A549 treated with AZD2906 at 1 μM for 4 hours (cell line): Measurements from ENCODE around the gene LONP1. TPM values are rescaled to one million over a fixed set of nuclear protein-coding genes. Genes with fewer than 3 reads are reported as not detected.

Source experiments
- total RNA-seq: library from RNA; stranded (reverse); fragments of 200-300 nt; extraction: Qiagen RNA extraction; gene quantifications from 5 replicates; pipeline ENCODE4 v1.2.3, GENCODE V29; 2022

Gene LONP1
- 49.8 to 62.6 TPM (median 59.8 TPM) in 5 replicates for total RNA-seq

GRCh38 chr19:5719961-5720790 lies at the start of gene LONP1, which contains the start of gene CATSPERD:
TSS of gene LONP1 (minus strand) at chr19:5720146. CDS start at chr19:5720132, 14 bp downstream.
TSS of gene CATSPERD (plus strand) at chr19:5720637. CDS start at chr19:5720738, 101 bp downstream.

GRCh38 chr19:5690125-5690954 lies 29.6 kb downstream of the LONP1 start, which contains the start of gene RPL36:
TSS of gene RPL36 (plus strand) at chr19:5690295. CDS start at chr19:5690508, 213 bp downstream.

GRCh38 chr19:5680437-5681368 lies 39.2 kb downstream of the LONP1 start, which contains the start of the genes HSD11B1L and MICOS13:
TSS of gene HSD11B1L (plus strand) at chr19:5681027. CDS start at chr19:5684833, 3,806 bp downstream.
TSS of gene MICOS13 (minus strand) at chr19:5680516. CDS start at chr19:5680486, 30 bp downstream.

Other genes with a start within 250 kb of the LONP1 start
- gene TINCR, start 152.2 kb downstream of the LONP1 start, total RNA-seq, result 2.2 to 3.5 TPM (median 2.6 TPM) in 5 replicates
- gene SAFB2, start 97.4 kb downstream of the LONP1 start, total RNA-seq, result 26.5 to 41.4 TPM (median 36.8 TPM) in 5 replicates
- 49.7 to 56.3 TPM (median 54.3 TPM) in 5 replicates for gene SAFB, start 97.1 kb downstream of the LONP1 start, total RNA-seq
- gene MICOS13, start 39.6 kb downstream of the LONP1 start, total RNA-seq, result 48.1 to 75.8 TPM (median 69.1 TPM) in 5 replicates
- gene HSD11B1L, start 39.1 kb downstream of the LONP1 start, total RNA-seq, result 3.5 to 5.2 TPM (median 4.3 TPM) in 5 replicates
- gene RPL36, start 29.9 kb downstream of the LONP1 start, total RNA-seq, result 732 to 879 TPM (median 766 TPM) in 5 replicates
- gene CATSPERD, start 491 bp upstream of the LONP1 start, total RNA-seq, result not detected in 5 replicates
- gene PRR22, start 64.6 kb upstream of the LONP1 start, total RNA-seq, result 1.2 to 3.4 TPM (median 2.3 TPM) in 5 replicates
- 26.9 to 31.9 TPM (median 28.5 TPM) in 5 replicates for gene DUS3L, start 71.0 kb upstream of the LONP1 start, total RNA-seq
- 1.2 to 1.6 TPM (median 1.3 TPM) in 5 replicates for gene NRTN, start 84.9 kb upstream of the LONP1 start, total RNA-seq
- not detected in 5 replicates for gene FUT6, start 119.6 kb upstream of the LONP1 start, total RNA-seq
- gene FUT3, start 131.3 kb upstream of the LONP1 start, total RNA-seq, result 0.08 to 0.12 TPM (median 0.11 TPM) in 3 of 5 replicates, not detected in the others
- not detected in 5 replicates for gene FUT5, start 150.4 kb upstream of the LONP1 start, total RNA-seq
- gene NDUFA11, start 183.6 kb upstream of the LONP1 start, total RNA-seq, result 206 to 313 TPM (median 291 TPM) in 5 replicates
- gene VMAC, start 184.7 kb upstream of the LONP1 start, total RNA-seq, result 0.26 to 0.59 TPM (median 0.49 TPM) in 5 replicates
- 1.0 to 1.8 TPM (median 1.5 TPM) in 5 replicates for gene CAPS, start 194.1 kb upstream of the LONP1 start, total RNA-seq